C4-2B (cell line): ENCODE results near the gene ATG7.

Experiments
- ZFX ChIP-seq: fragments of 450-650 bp; IDR thresholded peaks from 2 replicates; pipeline ENCODE4 v1.6.1; 2017
- TF ChIP-seq, protein P1 (sequence below): fragments of 450-650 bp; conservative IDR thresholded peaks from 2 replicates; pipeline ENCODE4 v1.5.1; 2017; ENCODE audit warnings: mild to moderate bottlenecking

DNA sequence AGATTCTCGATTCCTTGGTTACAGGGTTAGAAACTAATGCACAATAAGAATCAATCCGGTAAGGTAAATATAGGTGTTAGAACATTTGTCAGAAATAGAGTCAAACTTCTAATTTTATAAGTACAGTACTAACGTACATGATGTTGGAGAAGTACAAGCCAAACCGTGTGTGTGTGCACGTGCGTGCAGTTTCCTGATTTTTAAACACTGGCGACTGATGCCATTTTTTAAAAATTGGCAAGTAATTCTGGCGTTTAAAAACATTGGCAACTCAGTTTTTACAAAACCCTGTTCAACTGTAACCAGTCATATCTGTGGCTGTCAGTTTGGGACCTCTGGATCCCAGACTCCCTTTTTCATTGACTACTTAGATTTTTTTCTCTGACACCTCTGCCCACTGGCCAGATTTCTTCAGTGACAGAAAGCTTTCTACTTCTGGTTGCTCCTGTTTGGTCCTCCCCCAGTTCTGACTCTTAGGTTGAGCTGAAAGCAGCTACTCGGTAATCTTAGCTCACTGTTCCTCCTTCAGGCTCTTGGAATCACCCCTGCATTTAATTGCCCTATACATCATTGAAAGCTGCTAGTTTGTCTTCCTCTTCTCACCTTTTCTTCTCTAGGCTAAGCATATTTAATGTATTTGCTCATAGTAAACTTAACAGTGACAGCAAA, 843 bp downstream of the ATG7 start:
- TF ChIP-seq, protein P1, sequence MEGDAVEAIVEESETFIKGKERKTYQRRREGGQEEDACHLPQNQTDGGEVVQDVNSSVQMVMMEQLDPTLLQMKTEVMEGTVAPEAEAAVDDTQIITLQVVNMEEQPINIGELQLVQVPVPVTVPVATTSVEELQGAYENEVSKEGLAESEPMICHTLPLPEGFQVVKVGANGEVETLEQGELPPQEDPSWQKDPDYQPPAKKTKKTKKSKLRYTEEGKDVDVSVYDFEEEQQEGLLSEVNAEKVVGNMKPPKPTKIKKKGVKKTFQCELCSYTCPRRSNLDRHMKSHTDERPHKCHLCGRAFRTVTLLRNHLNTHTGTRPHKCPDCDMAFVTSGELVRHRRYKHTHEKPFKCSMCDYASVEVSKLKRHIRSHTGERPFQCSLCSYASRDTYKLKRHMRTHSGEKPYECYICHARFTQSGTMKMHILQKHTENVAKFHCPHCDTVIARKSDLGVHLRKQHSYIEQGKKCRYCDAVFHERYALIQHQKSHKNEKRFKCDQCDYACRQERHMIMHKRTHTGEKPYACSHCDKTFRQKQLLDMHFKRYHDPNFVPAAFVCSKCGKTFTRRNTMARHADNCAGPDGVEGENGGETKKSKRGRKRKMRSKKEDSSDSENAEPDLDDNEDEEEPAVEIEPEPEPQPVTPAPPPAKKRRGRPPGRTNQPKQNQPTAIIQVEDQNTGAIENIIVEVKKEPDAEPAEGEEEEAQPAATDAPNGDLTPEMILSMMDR: no peak
- TF ChIP-seq ZFX: no peak
